HCT116 (cell line): ENCODE measurements around the gene NOS3. TPM values are rescaled to one million over a fixed set of nuclear protein-coding genes. Genes with fewer than 3 reads are reported as not detected.
A peak's percentile ranks its signal among the peaks of the same experiment; 100 is the strongest.

Experiments used
- ATAC-seq: fragments of 200-7000 bp; cut with Tn5 transposase; 2 replicates; pipeline ENCODE4 v1.9.1; 2020; ENCODE audit warnings: mild to moderate bottlenecking, moderate library complexity
- BruUV-seq: library from RNA; stranded (reverse); fragments of 400-500 nt; replicated peaks from 2 replicates; lab custom pipeline; 2021; lab: Mats Ljungman, UMichigan
- CTCF ChIA-PET: fragments of 300-600 bp; sonication (Branson Sonifier 250); formaldehyde crosslinking; loops from one replicate; lab custom pipeline; 2021; ENCODE audit warnings: antibody characterized with exemption; lab: Charles Lee
- POLR2A ChIA-PET: fragments of 300-600, 350-600 bp; sonication (Branson Sonifier 250); formaldehyde crosslinking; loops from one replicate; lab custom pipeline; 2021; ENCODE audit warnings: antibody characterized with exemption; lab: Charles Lee
- RAD21 ChIA-PET, 2 experiments: fragments of 300-600 bp; sonication (Branson Sonifier 250); formaldehyde crosslinking; loops; one replicate each; lab custom pipeline; 2023; ENCODE audit warnings: low total read pairs in 2 of 2; ENCODE audit not compliant: uncharacterized antibody in 2 of 2, unreplicated experiment in 2 of 2, low non-redundant PET in 1 of 2; lab: Charles Lee
- DNase-seq: peaks from one replicate; pipeline ENCODE4 v3.0.0-alpha.2; 2010; ENCODE audit warnings: low read depth, low spot score
- H2AFZ ChIP-seq: fragments of 200-600 bp; shearing (Covaris generic), sonication (generic); 2 replicates; pipeline ENCODE4 v1.6.1; 2017; ENCODE audit warnings: low read depth, mixed run types, mixed read lengths, antibody characterized with exemption, low read length; ENCODE audit not compliant: poor library complexity, severe bottlenecking
- H3K27ac ChIP-seq: 2 replicates; pipeline ENCODE4 v1.5.1; 2012; ENCODE audit warnings: low read depth, low read length
- H3K27me3 ChIP-seq: fragments of 200-600 bp; sonication (generic); 2 replicates; pipeline ENCODE4 v1.6.1; 2016; ENCODE audit warnings: mixed run types, low read length, mixed read lengths; ENCODE audit not compliant: insufficient read depth
- H3K36me3 ChIP-seq, 2 experiments: fragments of 200-500 bp in 1 of 2; fragments of 200-600 bp in 1 of 2; sonication (Bioruptor generic) in 1 of 2; sonication (generic) in 1 of 2; 2 replicates each; pipeline versions ENCODE4 v1.5.1 to v1.6.1; 2014 to 2016; ENCODE audit warnings: low read length in 2 of 2, inconsistent platforms in 1 of 2, mixed read lengths in 1 of 2, mixed run types in 1 of 2; ENCODE audit not compliant: insufficient read depth in 2 of 2, control insufficient read depth in 1 of 2
- H3K4me1 ChIP-seq, 2 experiments: fragments of 200-600 bp in 1 of 2; sonication (generic) in 1 of 2; 2 replicates each; pipeline versions ENCODE4 v1.5.1 to v1.6.1; 2012 to 2017; ENCODE audit warnings: low read length in 2 of 2, inconsistent platforms in 1 of 2, mild to moderate bottlenecking in 1 of 2, mixed read lengths in 1 of 2, mixed run types in 1 of 2, moderate library complexity in 1 of 2; ENCODE audit not compliant: insufficient read depth in 2 of 2, control insufficient read depth in 1 of 2
- H3K4me2 ChIP-seq: fragments of 200-600 bp; sonication (generic); 2 replicates; pipeline ENCODE4 v1.6.1; 2017; ENCODE audit warnings: mixed run types, low read length, mixed read lengths
- H3K4me3 ChIP-seq, 2 experiments: fragments of 200-600 bp in 1 of 2; sonication (generic) in 1 of 2; replicated peaks in 1 of 2; 2 replicates each; pipeline ENCODE4 v1.5.1; 2011 to 2016; ENCODE audit warnings: low read length in 2 of 2, control low read depth in 1 of 2, low read depth in 1 of 2, mild to moderate bottlenecking in 1 of 2, mixed read lengths in 1 of 2, mixed run types in 1 of 2
- H3K79me2 ChIP-seq: fragments of 200-600 bp; sonication (generic); 2 replicates; pipeline ENCODE4 v1.6.1; 2017; ENCODE audit warnings: mild to moderate bottlenecking, mixed run types, low read length, moderate library complexity, mixed read lengths; ENCODE audit not compliant: insufficient read depth
- H3K9ac ChIP-seq: fragments of 200-600 bp; sonication (generic); 2 replicates; pipeline ENCODE4 v1.6.1; 2016; ENCODE audit warnings: low read length, mixed read lengths
- H3K9me2 ChIP-seq: fragments of 200-600 bp; sonication (generic), shearing (Covaris generic); 2 replicates; pipeline ENCODE4 v1.6.1; 2017; ENCODE audit warnings: mixed run types, mild to moderate bottlenecking, moderate library complexity; ENCODE audit not compliant: insufficient read depth
- H3K9me3 ChIP-seq, 2 experiments: fragments of 200-500 bp in 1 of 2; fragments of 200-600 bp in 1 of 2; sonication (Bioruptor generic) in 1 of 2; sonication (generic) in 1 of 2; 2 replicates each; pipeline ENCODE4 v1.6.1; 2014 to 2017; ENCODE audit warnings: low read length in 2 of 2, mixed read lengths in 2 of 2, inconsistent platforms in 1 of 2, low read depth in 1 of 2, mild to moderate bottlenecking in 1 of 2, mixed run types in 1 of 2, moderate library complexity in 1 of 2; ENCODE audit not compliant: control insufficient read depth in 1 of 2, insufficient read depth in 1 of 2
- H4K20me1 ChIP-seq: fragments of 200-600 bp; sonication (generic), shearing (Covaris generic); 2 replicates; pipeline ENCODE4 v1.6.1; 2017; ENCODE audit warnings: mixed run types, mild to moderate bottlenecking, moderate library complexity; ENCODE audit not compliant: insufficient read depth
- CBX3 ChIP-seq: IDR thresholded peaks from 2 replicates; pipeline ENCODE4 v1.6.1; 2012; ENCODE audit warnings: low read depth
- CEBPB ChIP-seq: IDR thresholded peaks from 2 replicates; pipeline ENCODE4 v1.6.1; 2012; ENCODE audit warnings: low read depth
- CTCF ChIP-seq, 3 experiments: fragments of 200-600 bp in 1 of 3; sonication (generic) in 1 of 3; IDR thresholded peaks in 2 of 3; conservative IDR thresholded peaks in 1 of 3; 2 replicates each; pipeline ENCODE4 v1.5.1; 2012 to 2017; ENCODE audit warnings: low read depth in 2 of 3, low read length in 2 of 3, antibody characterized with exemption in 1 of 3, borderline replicate concordance in 1 of 3, control low read depth in 1 of 3, mild to moderate bottlenecking in 1 of 3, mixed read lengths in 1 of 3, mixed run types in 1 of 3, moderate library complexity in 1 of 3; ENCODE audit not compliant: insufficient read depth in 1 of 3
- EZH2 ChIP-seq: fragments of 200-600 bp; sonication (generic); IDR thresholded peaks from 2 replicates; pipeline ENCODE4 v1.6.1; 2017; ENCODE audit warnings: antibody characterized with exemption, mixed run types
- POLR2AphosphoS5 ChIP-seq: IDR thresholded peaks from 2 replicates; pipeline ENCODE4 v1.6.1; 2011; ENCODE audit warnings: mild to moderate bottlenecking, low read depth, low read length, moderate library complexity
- YY1 ChIP-seq: IDR thresholded peaks from 2 replicates; pipeline ENCODE4 v1.6.1; 2011; ENCODE audit warnings: low read length, low read depth, moderate library complexity, mild to moderate bottlenecking; ENCODE audit not compliant: insufficient replicate concordance; ENCODE audit errors: extremely low read depth
- ZFX ChIP-seq: fragments of 450-650 bp; IDR thresholded peaks from 2 replicates; pipeline ENCODE4 v1.6.1; 2017
- intact Hi-C: fragments of 100-400 bp; cut with micrococcal nuclease; formaldehyde crosslinking; loops from 2 replicates; pipeline ENCODE4 v1.10.0; 2022
- total RNA-seq: library from RNA; stranded (reverse); gene quantifications from one replicate; pipeline ENCODE4 v1.2.1, GENCODE V29; 2021; ENCODE audit not compliant: unreplicated experiment
- TF ChIP-seq, protein P1 (sequence below): IDR thresholded peaks from 2 replicates; pipeline ENCODE4 v1.6.1; 2011; ENCODE audit warnings: mild to moderate bottlenecking, low read length, moderate library complexity; ENCODE audit not compliant: insufficient replicate concordance; ENCODE audit errors: extremely low read depth

Gene NOS3
- total RNA-seq, 1 experiment from 2014 or later: 35.8 TPM

- TF ChIP-seq, protein P1, sequence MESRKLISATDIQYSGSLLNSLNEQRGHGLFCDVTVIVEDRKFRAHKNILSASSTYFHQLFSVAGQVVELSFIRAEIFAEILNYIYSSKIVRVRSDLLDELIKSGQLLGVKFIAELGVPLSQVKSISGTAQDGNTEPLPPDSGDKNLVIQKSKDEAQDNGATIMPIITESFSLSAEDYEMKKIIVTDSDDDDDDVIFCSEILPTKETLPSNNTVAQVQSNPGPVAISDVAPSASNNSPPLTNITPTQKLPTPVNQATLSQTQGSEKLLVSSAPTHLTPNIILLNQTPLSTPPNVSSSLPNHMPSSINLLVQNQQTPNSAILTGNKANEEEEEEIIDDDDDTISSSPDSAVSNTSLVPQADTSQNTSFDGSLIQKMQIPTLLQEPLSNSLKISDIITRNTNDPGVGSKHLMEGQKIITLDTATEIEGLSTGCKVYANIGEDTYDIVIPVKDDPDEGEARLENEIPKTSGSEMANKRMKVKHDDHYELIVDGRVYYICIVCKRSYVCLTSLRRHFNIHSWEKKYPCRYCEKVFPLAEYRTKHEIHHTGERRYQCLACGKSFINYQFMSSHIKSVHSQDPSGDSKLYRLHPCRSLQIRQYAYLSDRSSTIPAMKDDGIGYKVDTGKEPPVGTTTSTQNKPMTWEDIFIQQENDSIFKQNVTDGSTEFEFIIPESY: peak; percentile 28
- TF ChIP-seq POLR2AphosphoS5: peak; percentile 69
These were observed 68.7 kb downstream of the NOS3 start, which contains the start of gene SLC4A2 (continued) for GRCh38 chr7:151059367-151060112.

GRCh38 chr7:151060113-151060415 is 69.2 kb downstream of the NOS3 start:
- ChIA-PET RAD21 (interaction anchor here in 1 of 2 experiments (1.0 kb wide), 1 partner anchor 51 kb away, joined by 3 read pairs; no protein-coding TSS in a partner anchor), CTCF (interaction anchor here (1.0 kb wide), 1 partner anchor 50 kb away, joined by 3 read pairs; no protein-coding TSS in a partner anchor), POLR2A (interaction anchor here (1.4 to 1.5 kb wide), 2 partner anchors 21 to 32 kb away, joined by 4 to 13 read pairs; partner anchors contain the start of genes ABCB8 and FASTK)
- Histone ChIP-seq H3K9me3 (no peaks in the 10 kb centered on the region), H3K9ac (peak overlapping the region; percentile 91), H3K4me2 (peak overlapping the region; percentile 95), H3K36me3 (peaks cover 1 to 11% of the 10 kb centered on the region in 2 experiments), H3K27me3 (no peaks in the 10 kb centered on the region), H4K20me1 (no peaks in the 10 kb centered on the region), H2AFZ (no peak overlapping the region), H3K4me1 (peaks cover 28 to 52% of the 10 kb centered on the region in 2 experiments), H3K4me3 (peak overlapping the region; percentile 81 to 90), H3K27ac (peak overlapping the region; percentile 87), H3K79me2 (peaks cover 51% of the 10 kb centered on the region), H3K9me2 (no peaks in the 10 kb centered on the region)
- ATAC-seq (no peak), DNase-seq (no peak)
- no TSS peak for BruUV-seq
- TF ChIP-seq CBX3: no peak
- no peak for TF ChIP-seq EZH2
- no peak for TF ChIP-seq YY1
- no peak for TF ChIP-seq ZFX
- TF ChIP-seq CEBPB: no peak
- 0 out of 6 replicates have a peak, but pooled peaks of 1 of the 3 experiments have one; percentile 4 for TF ChIP-seq CTCF (IDR thresholded peaks at IDR 0.05 in 2 of 3, conservative IDR thresholded peaks at IDR 0.05 in 1 of 3; ENCODE audit: borderline replicate concordance in 1 of 3, insufficient read depth in 1 of 3, low read depth in 2 of 3, low read length in 2 of 3)
- intact Hi-C loops: no loop called here
